K562 (cell line): Measurements from ENCODE around the gene ZNF358. TPM values are rescaled to one million over a fixed set of nuclear protein-coding genes. Genes with fewer than 3 reads are reported as not detected.

Experiments
- CHD2 ChIP-seq: IDR thresholded peaks from 2 replicates; pipeline ENCODE4 v1.6.1; 2011; ENCODE audit warnings: low read depth, low read length
- DPF2 ChIP-seq: fragments of 450-650 bp; IDR thresholded peaks from 2 replicates; pipeline ENCODE4 v1.6.1; 2016
- FIP1L1 ChIP-seq: fragments of 200-400 bp; formaldehyde crosslinking; IDR thresholded peaks from 2 replicates; pipeline ENCODE4 v1.6.1; 2018; ENCODE audit warnings: mild to moderate bottlenecking, low read depth, low read length; ENCODE audit not compliant: poor library complexity, severe bottlenecking
- GATAD2A ChIP-seq: fragments of 450-650 bp; IDR thresholded peaks from 2 replicates; pipeline ENCODE4 v1.6.1; 2017
- GMEB1 ChIP-seq: fragments of 250-450 bp; sonication (Bioruptor Pico); IDR thresholded peaks from 2 replicates; pipeline ENCODE4 v1.4.0; 2020; ENCODE audit warnings: mild to moderate bottlenecking
- GTF2E2 ChIP-seq: fragments of 200-800 bp; sonication (Bioruptor generic); IDR thresholded peaks from 2 replicates; pipeline ENCODE4 v1.6.1; 2016; ENCODE audit warnings: missing genetic modification characterization, missing compliant biosample characterization
- HDGF ChIP-seq: fragments of 450-650 bp; IDR thresholded peaks from 2 replicates; pipeline ENCODE4 v1.6.1; 2016
- KLF13 ChIP-seq: fragments of 450-650 bp; IDR thresholded peaks from 2 replicates; pipeline ENCODE4 v1.6.1; 2016; ENCODE audit warnings: missing genetic modification characterization, low read depth, mild to moderate bottlenecking, missing compliant biosample characterization, moderate library complexity, borderline replicate concordance
- L3MBTL2 ChIP-seq: fragments of 450-650 bp; IDR thresholded peaks from 2 replicates; pipeline ENCODE4 v1.6.1; 2016; ENCODE audit warnings: mild to moderate bottlenecking, moderate library complexity
- MYBL2 ChIP-seq, 2 experiments: fragments of 450-650 bp in 1 of 2; sonication (generic) in 1 of 2; formaldehyde crosslinking in 1 of 2; IDR thresholded peaks; 2 replicates each; pipeline versions ENCODE4 v1.6.1 to v1.8.1; 2017 to 2022; ENCODE audit warnings: borderline replicate concordance in 1 of 2, inconsistent platforms in 1 of 2, low read depth in 1 of 2, mild to moderate bottlenecking in 1 of 2, missing genetic modification reagents in 1 of 2, moderate library complexity in 1 of 2
- NR2C1 ChIP-seq, 2 experiments: fragments of 450-650 bp; IDR thresholded peaks; 2 replicates each; pipeline ENCODE4 v1.6.1; 2017; ENCODE audit warnings: mild to moderate bottlenecking in 2 of 2, antibody characterized with exemption in 1 of 2, inconsistent platforms in 1 of 2, missing compliant biosample characterization in 1 of 2, missing genetic modification characterization in 1 of 2
- PHB ChIP-seq: fragments of 250-450 bp; sonication (Bioruptor Pico); IDR thresholded peaks from 2 replicates; pipeline ENCODE4 v1.5.0; 2021
- RBM22 ChIP-seq: fragments of 200-400 bp; formaldehyde crosslinking; IDR thresholded peaks from 2 replicates; pipeline ENCODE4 v1.6.1; 2018; ENCODE audit warnings: low read length, low read depth; ENCODE audit not compliant: poor library complexity, severe bottlenecking
- SETDB1 ChIP-seq: IDR thresholded peaks from one replicate; pipeline ENCODE4 v1.6.1; 2012; ENCODE audit warnings: low read length, control low read depth, inconsistent platforms
- TOE1 ChIP-seq, 2 experiments: fragments of 450-650 bp in 1 of 2; sonication (generic) in 1 of 2; formaldehyde crosslinking in 1 of 2; IDR thresholded peaks; 2 replicates each; pipeline versions ENCODE4 v1.7.1 to v1.8.0; 2016 to 2022; ENCODE audit warnings: borderline replicate concordance in 2 of 2, mild to moderate bottlenecking in 2 of 2, antibody characterized with exemption in 1 of 2, inconsistent platforms in 1 of 2, low read depth in 1 of 2, missing genetic modification reagents in 1 of 2, moderate library complexity in 1 of 2
- ZBTB17 ChIP-seq: fragments of 450-650 bp; formaldehyde crosslinking; IDR thresholded peaks from 2 replicates; pipeline ENCODE4 v1.4.0; 2020; ENCODE audit warnings: mild to moderate bottlenecking
- polyA plus RNA-seq, 8 experiments: library from polyadenylated mRNA; depleted of rRNA in 4 of 8; stranded (reverse) in 5 of 8; unstranded in 3 of 8; fragments of >200 nt; fragmentation: Nextera tagmentation in 2 of 8; fragmentation: Illumina TruSeq in 1 of 8; extraction: Ambion mirVana in 2 of 8; extraction: Trizol in 1 of 8; gene quantifications; 2 replicates each; pipeline versions ENCODE4 v1.2.1 to v1.2.3, GENCODE V29; 2011 to 2014; ENCODE audit warnings: inconsistent platforms in 1 of 8, missing spikeins in 1 of 8
- total RNA-seq, 7 experiments: library from RNA; depleted of rRNA in 6 of 7; stranded (reverse); fragments of >200 nt in 6 of 7; fragmentation: Illumina TruSeq in 2 of 7; extraction: Trizol in 2 of 7; gene quantifications; 2 replicates each; pipeline versions ENCODE4 v1.2.1 to v1.2.3, GENCODE V29; 2011 to 2021; ENCODE audit warnings: low replicate concordance in 1 of 7
- TF ChIP-seq, protein P1 (sequence below): fragments of 250-450 bp; sonication (Bioruptor Pico); IDR thresholded peaks from 2 replicates; pipeline ENCODE4 v1.4.0; 2020; ENCODE audit warnings: mild to moderate bottlenecking, moderate library complexity
- TF ChIP-seq, protein P2 (sequence below), 3 experiments: fragments of 200-800 bp in 1 of 3; sonication (Bioruptor generic) in 1 of 3; sonication (generic) in 1 of 3; formaldehyde crosslinking in 1 of 3; IDR thresholded peaks; 2 replicates each; pipeline versions ENCODE4 v1.6.1 to v1.8.0; 2016 to 2022; ENCODE audit warnings: mild to moderate bottlenecking in 2 of 3, missing compliant biosample characterization in 2 of 3, missing genetic modification characterization in 2 of 3, missing genetic modification reagents in 1 of 3

Gene ZNF358
- total and polyA plus RNA-seq, 9 of the 15 experiments (the other 6 are each of a cell fraction or from before 2014, with no cell fraction given): 0.04 to 17.2 (median 4.9) TPM

DNA sequence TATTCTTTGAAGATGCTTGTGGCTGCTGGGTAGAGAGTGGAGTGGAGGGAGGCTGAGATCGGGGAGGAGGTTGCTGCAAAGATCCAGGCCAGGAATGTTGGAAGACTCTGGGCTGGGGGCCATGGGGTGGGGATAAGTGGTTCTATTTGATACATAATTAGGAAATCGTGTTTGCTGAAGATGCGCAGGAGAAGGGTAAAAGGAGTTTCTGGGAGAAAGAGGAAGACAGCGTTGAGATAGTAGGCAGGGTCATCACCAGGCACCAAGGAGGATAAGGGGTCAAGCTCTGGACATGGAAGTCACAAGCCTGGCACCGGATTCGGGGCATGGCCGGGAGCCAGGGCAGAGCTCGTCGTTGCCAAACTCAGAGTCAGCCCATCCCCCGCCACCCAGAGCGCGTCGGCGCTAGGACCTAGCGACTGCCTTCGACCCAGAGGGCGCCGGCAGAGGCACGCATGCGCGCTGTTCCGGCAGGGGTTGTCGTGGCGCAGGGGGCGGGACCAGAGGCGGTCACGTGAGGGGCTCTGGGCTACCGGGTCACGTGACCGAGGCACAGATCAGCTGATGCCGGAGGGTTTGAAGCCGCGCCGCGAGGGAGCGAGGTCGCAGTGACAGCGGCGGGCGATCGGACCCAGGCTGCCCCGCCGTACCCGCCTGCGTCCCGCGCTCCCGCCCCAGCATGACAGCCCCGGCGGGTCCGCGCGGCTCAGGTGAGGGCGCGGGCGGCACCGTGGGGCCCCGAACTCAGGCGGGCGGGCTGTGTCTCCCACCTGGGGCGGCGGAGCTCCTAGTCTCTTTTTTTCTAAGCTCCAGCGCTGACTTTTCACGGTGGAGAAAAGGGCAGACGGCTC, 6.4 kb downstream of the ZNF358 start, which contains the start of gene MCOLN1 (continued):
- TF ChIP-seq, protein P1, sequence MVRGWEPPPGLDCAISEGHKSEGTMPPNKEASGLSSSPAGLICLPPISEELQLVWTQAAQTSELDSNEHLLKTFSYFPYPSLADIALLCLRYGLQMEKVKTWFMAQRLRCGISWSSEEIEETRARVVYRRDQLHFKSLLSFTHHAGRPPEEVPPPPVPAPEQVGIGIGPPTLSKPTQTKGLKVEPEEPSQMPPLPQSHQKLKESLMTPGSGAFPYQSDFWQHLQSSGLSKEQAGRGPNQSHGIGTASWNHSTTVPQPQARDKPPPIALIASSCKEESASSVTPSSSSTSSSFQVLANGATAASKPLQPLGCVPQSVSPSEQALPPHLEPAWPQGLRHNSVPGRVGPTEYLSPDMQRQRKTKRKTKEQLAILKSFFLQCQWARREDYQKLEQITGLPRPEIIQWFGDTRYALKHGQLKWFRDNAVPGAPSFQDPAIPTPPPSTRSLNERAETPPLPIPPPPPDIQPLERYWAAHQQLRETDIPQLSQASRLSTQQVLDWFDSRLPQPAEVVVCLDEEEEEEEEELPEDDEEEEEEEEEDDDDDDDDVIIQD (CRISPR knock-in tag): no peak; the same call in 1 of the 2 replicates
- TF ChIP-seq, protein P2, sequence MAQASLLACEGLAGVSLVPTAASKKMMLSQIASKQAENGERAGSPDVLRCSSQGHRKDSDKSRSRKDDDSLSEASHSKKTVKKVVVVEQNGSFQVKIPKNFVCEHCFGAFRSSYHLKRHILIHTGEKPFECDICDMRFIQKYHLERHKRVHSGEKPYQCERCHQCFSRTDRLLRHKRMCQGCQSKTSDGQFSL (CRISPR knock-in tag; IDR thresholded peaks at IDR 0.05): no peak
- TF ChIP-seq, protein P2 (tag; IDR thresholded peaks at IDR 0.05): no peak
- TF ChIP-seq GATAD2A (0 out of 2 replicates have a peak, but pooled peaks have one; percentile 26), GMEB1 (CRISPR knock-in tag) (peak; percentile 77), CHD2 (peak; percentile 85), PHB (CRISPR knock-in tag) (0 out of 2 replicates have a peak, but pooled peaks have one; percentile 76), RBM22 (no peak), NR2C1 (IDR thresholded peaks at IDR 0.05) (peak; percentile 71; the same call in 1 of the 2 replicates), NR2C1 (tag; IDR thresholded peaks at IDR 0.05) (peak; percentile 59; the same call in 1 of the 2 replicates), SETDB1 (peak; percentile 31), L3MBTL2 (peak; percentile 95), GTF2E2 (tag) (no peak), TOE1 (IDR thresholded peaks at IDR 0.05; ENCODE audit: borderline replicate concordance) (peak; percentile 100), TOE1 (CRISPR knock-in tag; IDR thresholded peaks at IDR 0.05; ENCODE audit: borderline replicate concordance, low read depth) (no peak), ZBTB17 (CRISPR knock-in tag) (peak; percentile 77; the same call in 1 of the 2 replicates), KLF13 (tag) (peak; percentile 60; the same call in 1 of the 2 replicates), MYBL2 (IDR thresholded peaks at IDR 0.05; ENCODE audit: low read depth) (no peak), MYBL2 (CRISPR knock-in tag; IDR thresholded peaks at IDR 0.05; ENCODE audit: borderline replicate concordance) (no peak; the same call in 1 of the 2 replicates), FIP1L1 (peak; percentile 77), DPF2 (peak; percentile 64), HDGF (no peak)
